PC-9 (cell line): ENCODE data around the gene P2RY8. TPM values are rescaled to one million over a fixed set of nuclear protein-coding genes. Genes with fewer than 3 reads are reported as not detected.

ENCODE experiments used
- BruUV-seq: library from RNA; stranded (reverse); fragments of 400-500 nt; replicated peaks from 2 replicates; lab custom pipeline; 2021; lab: Mats Ljungman, UMichigan
- CTCF ChIA-PET: fragments of 300-600 bp; sonication (Branson Sonifier 250); formaldehyde crosslinking; loops from one replicate; lab custom pipeline; 2022; ENCODE audit warnings: antibody characterized with exemption; lab: Charles Lee
- POLR2A ChIA-PET: fragments of 300-600 bp; sonication (Branson Sonifier 250); formaldehyde crosslinking; loops from one replicate; lab custom pipeline; 2022; ENCODE audit warnings: antibody characterized with exemption; ENCODE audit not compliant: unreplicated experiment; lab: Charles Lee
- DNase-seq, 2 experiments: peaks; one replicate each; pipeline versions ENCODE4 v3.0.0 to v3.0.0-alpha.2; 2015 to 2022; ENCODE audit warnings: mixed read lengths in 1 of 2
- H2AFZ ChIP-seq: fragments of 200-600 bp; sonication (generic); 2 replicates; pipeline ENCODE4 v1.8.1; 2017; ENCODE audit warnings: antibody characterized with exemption
- H3F3A ChIP-seq: fragments of 200-600 bp; sonication (generic); 2 replicates; pipeline ENCODE4 v1.8.1; 2017; ENCODE audit warnings: antibody characterized with exemption, mild to moderate bottlenecking, low read depth; ENCODE audit not compliant: insufficient read depth
- H3K27ac ChIP-seq: fragments of 200-600 bp; sonication (generic); 2 replicates; pipeline ENCODE4 v1.6.1; 2016; ENCODE audit warnings: mixed run types
- H3K27me3 ChIP-seq: fragments of 200-600 bp; sonication (generic); 2 replicates; pipeline ENCODE4 v1.6.1; 2016; ENCODE audit warnings: low read depth, mixed run types; ENCODE audit not compliant: insufficient read depth
- H3K36me3 ChIP-seq: fragments of 200-600 bp; sonication (generic); 2 replicates; pipeline ENCODE4 v1.6.1; 2016; ENCODE audit warnings: low read depth, mixed run types
- H3K4me1 ChIP-seq: fragments of 200-600 bp; sonication (generic); replicated peaks from 2 replicates; pipeline ENCODE4 v1.6.1; 2016; ENCODE audit warnings: mixed run types; ENCODE audit not compliant: insufficient read depth
- H3K4me2 ChIP-seq: fragments of 200-600 bp; sonication (generic); 2 replicates; pipeline ENCODE4 v1.6.1; 2017; ENCODE audit warnings: mixed run types
- H3K4me3 ChIP-seq: fragments of 200-600 bp; sonication (generic); 2 replicates; pipeline ENCODE4 v1.6.1; 2016; ENCODE audit warnings: mixed run types
- H3K79me2 ChIP-seq: fragments of 200-600 bp; sonication (generic); 2 replicates; pipeline ENCODE4 v1.6.1; 2017; ENCODE audit warnings: low read depth, mixed run types
- H3K9me2 ChIP-seq: fragments of 200-600 bp; sonication (generic); 2 replicates; pipeline ENCODE4 v1.8.1; 2017; ENCODE audit warnings: mild to moderate bottlenecking; ENCODE audit not compliant: insufficient read depth
- H3K9me3 ChIP-seq: fragments of 200-600 bp; sonication (generic); 2 replicates; pipeline ENCODE4 v1.8.1; 2016; ENCODE audit warnings: low read depth; ENCODE audit not compliant: insufficient read depth
- H4K20me1 ChIP-seq: fragments of 200-600 bp; sonication (generic); 2 replicates; pipeline ENCODE4 v1.8.1; 2017; ENCODE audit not compliant: insufficient read depth
- EZH2 ChIP-seq: fragments of 200-600 bp; sonication (generic); IDR thresholded peaks from 2 replicates; pipeline ENCODE4 v1.8.0; 2017; ENCODE audit warnings: antibody characterized with exemption, low read depth
- intact Hi-C: fragments of 100-400 bp; cut with micrococcal nuclease; formaldehyde crosslinking; loops from one replicate; pipeline ENCODE4 v1.10.0; 2022; ENCODE audit not compliant: unreplicated experiment
- total RNA-seq: library from RNA; stranded (reverse); gene quantifications from 2 replicates; pipeline ENCODE4 v1.2.3, GENCODE V29; 2021
- TF ChIP-seq, protein P1 (sequence below): fragments of 200-600 bp; sonication (generic); conservative IDR thresholded peaks from 2 replicates; pipeline ENCODE4 v1.6.1; 2017; ENCODE audit warnings: mixed run types, antibody characterized with exemption, mild to moderate bottlenecking, moderate library complexity

P2RY8 gene
- total RNA-seq, 1 experiment from 2014 or later: not detected

DNA sequence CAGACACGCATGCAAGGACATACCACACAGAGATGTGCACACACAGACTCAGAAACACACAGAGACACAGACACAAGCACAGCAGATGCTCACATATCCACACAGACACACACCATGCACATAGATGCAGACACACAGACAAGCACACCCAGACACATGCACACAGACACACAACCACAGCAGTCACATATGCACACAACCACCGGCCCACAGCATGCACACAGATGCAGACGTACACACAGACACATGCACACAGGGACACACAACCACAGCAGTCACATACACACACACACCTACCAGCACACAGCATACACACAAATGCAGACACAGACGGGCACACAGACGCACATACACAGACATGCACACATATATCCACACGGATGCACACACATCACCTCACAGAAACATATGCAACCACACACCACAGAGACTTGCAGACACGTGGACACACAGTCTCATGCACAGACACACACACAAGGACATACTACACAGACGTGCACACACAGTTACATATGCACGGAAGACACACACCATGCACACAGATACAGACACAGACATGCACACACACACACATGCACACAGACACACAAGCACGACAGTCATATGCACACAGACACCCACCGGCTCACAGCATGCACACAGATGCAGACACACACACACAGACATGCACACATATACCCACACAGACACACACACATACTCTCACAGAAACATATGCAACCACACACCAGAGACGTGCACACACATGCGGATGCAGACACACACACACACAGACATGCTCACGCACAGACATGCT is 119.8 kb downstream of the P2RY8 start:
- Histone ChIP-seq H3K4me3 (no peak overlapping the region), H2AFZ (no peak overlapping the region), H3F3A (peaks cover 30% of the 10 kb centered on the region; the same call in 1 of the 2 replicates), H3K79me2 (no peaks in the 10 kb centered on the region), H3K4me2 (no peak overlapping the region), H4K20me1 (no peaks in the 10 kb centered on the region), H3K27ac (no peak overlapping the region), H3K9me3 (no peaks in the 10 kb centered on the region), H3K9me2 (no peaks in the 10 kb centered on the region), H3K36me3 (0 out of 2 replicates have a peak, but pooled peaks cover 8% of the 10 kb centered on the region), H3K27me3 (no peaks in the 10 kb centered on the region), H3K4me1 (no peaks in the 10 kb centered on the region)
- TF ChIP-seq EZH2: no peak
- TF ChIP-seq, protein P1, sequence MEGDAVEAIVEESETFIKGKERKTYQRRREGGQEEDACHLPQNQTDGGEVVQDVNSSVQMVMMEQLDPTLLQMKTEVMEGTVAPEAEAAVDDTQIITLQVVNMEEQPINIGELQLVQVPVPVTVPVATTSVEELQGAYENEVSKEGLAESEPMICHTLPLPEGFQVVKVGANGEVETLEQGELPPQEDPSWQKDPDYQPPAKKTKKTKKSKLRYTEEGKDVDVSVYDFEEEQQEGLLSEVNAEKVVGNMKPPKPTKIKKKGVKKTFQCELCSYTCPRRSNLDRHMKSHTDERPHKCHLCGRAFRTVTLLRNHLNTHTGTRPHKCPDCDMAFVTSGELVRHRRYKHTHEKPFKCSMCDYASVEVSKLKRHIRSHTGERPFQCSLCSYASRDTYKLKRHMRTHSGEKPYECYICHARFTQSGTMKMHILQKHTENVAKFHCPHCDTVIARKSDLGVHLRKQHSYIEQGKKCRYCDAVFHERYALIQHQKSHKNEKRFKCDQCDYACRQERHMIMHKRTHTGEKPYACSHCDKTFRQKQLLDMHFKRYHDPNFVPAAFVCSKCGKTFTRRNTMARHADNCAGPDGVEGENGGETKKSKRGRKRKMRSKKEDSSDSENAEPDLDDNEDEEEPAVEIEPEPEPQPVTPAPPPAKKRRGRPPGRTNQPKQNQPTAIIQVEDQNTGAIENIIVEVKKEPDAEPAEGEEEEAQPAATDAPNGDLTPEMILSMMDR: no peak
- no peak for DNase-seq
- intact Hi-C loops: no loop called here
- no TSS peak for BruUV-seq
- CTCF ChIA-PET: no interaction called here
- POLR2A ChIA-PET: no interaction called here

DNA sequence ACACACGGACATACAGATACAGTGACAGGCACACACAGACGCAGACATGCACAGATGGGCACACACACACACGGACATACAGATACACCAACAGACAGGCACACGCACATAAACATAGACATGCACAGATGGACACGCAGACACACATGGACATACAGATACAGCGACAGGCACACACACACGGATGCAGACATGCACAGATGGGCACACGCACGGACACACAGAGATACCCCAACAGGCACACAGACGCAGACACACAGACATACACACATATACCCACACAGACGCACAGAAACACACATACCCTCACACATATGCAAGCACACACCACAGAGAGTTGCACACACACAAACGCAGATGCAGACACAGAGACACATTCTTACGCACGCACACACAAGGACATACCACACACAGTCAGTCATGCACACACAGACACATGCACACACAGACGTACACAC is 120.6 kb downstream of the P2RY8 start:
- CTCF ChIA-PET: no interaction called here
- no TSS peak for BruUV-seq
- H3F3A ChIP-seq: peaks cover 24% of the 10 kb centered on the region; the same call in 1 of the 2 replicates

More for the DNA sequence above, 120.6 kb downstream of the P2RY8 start:
- H3K4me3 ChIP-seq: no peak overlapping the region
- POLR2A ChIA-PET: no interaction called here
- no peaks in the 10 kb centered on the region for H3K9me2 ChIP-seq
- no peaks in the 10 kb centered on the region for H4K20me1 ChIP-seq
- H3K4me2 ChIP-seq: no peak overlapping the region
- H3K27ac ChIP-seq: no peak overlapping the region
- intact Hi-C loops: no loop called here
- H3K79me2 ChIP-seq: no peaks in the 10 kb centered on the region
- no peaks in the 10 kb centered on the region for H3K4me1 ChIP-seq
- DNase-seq: no peak
- no peak overlapping the region for H2AFZ ChIP-seq
- TF ChIP-seq EZH2: no peak
- H3K36me3 ChIP-seq: 0 out of 2 replicates have a peak, but pooled peaks cover 1% of the 10 kb centered on the region
- H3K27me3 ChIP-seq: no peaks in the 10 kb centered on the region
- H3K9me3 ChIP-seq: no peaks in the 10 kb centered on the region

Other genes starting within 250 kb of the P2RY8 start
- gene IL3RA, start 200.4 kb downstream of the P2RY8 start, total RNA-seq: not detected in 2 replicates
- 178 and 212 TPM in 2 replicates for gene SLC25A6, start 145.1 kb downstream of the P2RY8 start, total RNA-seq
- gene ASMTL, start 84.3 kb downstream of the P2RY8 start, total RNA-seq: 42.7 and 55.4 TPM in 2 replicates
- gene AKAP17A, start 54.4 kb upstream of the P2RY8 start, total RNA-seq: 28.3 and 29.2 TPM in 2 replicates
- not detected in 2 replicates for gene ASMT, start 77.9 kb upstream of the P2RY8 start, total RNA-seq